ENCODE results near the gene KSR1. TPM values are rescaled to one million over a fixed set of nuclear protein-coding genes. Genes with fewer than 3 reads are reported as not detected.

KSR1 gene
- total and polyA plus RNA-seq, 10 of the 15 experiments (the other 5 are each of a cell fraction or from before 2014, with no cell fraction given): 0.97 to 66.6 (median 22.9) TPM

DNA sequence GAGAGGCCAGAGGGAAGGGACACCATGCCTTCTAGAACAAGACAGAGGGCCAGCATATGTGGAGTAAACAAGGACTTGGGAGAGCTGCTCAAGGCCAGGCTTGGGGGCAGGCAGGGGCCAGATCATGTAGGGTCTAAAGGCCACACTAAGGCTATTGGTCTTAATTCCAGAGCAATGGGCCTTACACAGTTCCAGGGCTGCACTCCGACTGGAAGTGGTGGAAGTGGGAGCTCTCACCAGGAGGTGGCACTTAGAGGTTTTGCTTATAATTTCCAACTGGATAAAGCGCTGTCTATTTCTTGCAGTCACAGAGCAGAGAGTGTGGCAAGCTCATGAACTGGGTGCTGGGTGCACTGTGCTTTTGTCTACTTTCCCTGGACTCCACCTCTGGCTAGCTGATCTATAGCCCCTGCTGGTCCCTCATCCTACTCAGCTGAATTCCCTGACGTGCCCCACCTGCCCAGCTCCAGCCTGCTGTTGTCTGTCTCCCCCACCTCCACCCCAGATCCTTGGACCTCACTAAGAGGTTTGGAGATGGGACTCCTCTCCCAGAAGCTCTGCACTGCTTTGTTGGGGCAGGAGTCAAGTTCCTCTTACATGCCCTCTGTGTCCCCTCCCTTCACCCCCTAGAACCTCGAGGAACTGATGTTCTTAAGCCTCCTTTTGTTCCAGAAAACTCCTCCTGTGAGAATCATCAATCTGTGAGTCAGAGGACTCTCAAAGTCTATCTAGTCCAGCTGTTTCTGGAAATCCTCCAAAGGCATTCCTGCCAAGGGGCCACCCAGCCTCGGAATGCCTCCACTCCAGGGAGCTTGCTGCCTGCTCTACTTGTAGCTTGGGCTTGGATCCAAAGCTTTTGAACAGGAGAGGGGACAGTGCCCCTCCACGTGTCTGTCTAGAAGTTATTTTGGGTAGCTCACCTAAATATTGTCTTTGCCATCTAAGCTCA, 48.1 kb upstream of the KSR1 start (continued):
- TF ChIP-seq, protein P1, sequence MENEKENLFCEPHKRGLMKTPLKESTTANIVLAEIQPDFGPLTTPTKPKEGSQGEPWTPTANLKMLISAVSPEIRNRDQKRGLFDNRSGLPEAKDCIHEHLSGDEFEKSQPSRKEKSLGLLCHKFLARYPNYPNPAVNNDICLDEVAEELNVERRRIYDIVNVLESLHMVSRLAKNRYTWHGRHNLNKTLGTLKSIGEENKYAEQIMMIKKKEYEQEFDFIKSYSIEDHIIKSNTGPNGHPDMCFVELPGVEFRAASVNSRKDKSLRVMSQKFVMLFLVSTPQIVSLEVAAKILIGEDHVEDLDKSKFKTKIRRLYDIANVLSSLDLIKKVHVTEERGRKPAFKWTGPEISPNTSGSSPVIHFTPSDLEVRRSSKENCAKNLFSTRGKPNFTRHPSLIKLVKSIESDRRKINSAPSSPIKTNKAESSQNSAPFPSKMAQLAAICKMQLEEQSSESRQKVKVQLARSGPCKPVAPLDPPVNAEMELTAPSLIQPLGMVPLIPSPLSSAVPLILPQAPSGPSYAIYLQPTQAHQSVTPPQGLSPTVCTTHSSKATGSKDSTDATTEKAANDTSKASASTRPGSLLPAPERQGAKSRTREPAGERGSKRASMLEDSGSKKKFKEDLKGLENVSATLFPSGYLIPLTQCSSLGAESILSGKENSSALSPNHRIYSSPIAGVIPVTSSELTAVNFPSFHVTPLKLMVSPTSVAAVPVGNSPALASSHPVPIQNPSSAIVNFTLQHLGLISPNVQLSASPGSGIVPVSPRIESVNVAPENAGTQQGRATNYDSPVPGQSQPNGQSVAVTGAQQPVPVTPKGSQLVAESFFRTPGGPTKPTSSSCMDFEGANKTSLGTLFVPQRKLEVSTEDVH (IDR thresholded peaks at IDR 0.05; ENCODE audit: low read depth, partially characterized antibody): no peak
- no peak for TF ChIP-seq ZNF622 (IDR thresholded peaks at IDR 0.05)
- TF ChIP-seq RELA (IDR thresholded peaks at IDR 0.05; ENCODE audit: borderline replicate concordance, partially characterized antibody): no peak
- no peak for TF ChIP-seq RFX5 (IDR thresholded peaks at IDR 0.05; ENCODE audit: low read depth, low read length)

DNA sequence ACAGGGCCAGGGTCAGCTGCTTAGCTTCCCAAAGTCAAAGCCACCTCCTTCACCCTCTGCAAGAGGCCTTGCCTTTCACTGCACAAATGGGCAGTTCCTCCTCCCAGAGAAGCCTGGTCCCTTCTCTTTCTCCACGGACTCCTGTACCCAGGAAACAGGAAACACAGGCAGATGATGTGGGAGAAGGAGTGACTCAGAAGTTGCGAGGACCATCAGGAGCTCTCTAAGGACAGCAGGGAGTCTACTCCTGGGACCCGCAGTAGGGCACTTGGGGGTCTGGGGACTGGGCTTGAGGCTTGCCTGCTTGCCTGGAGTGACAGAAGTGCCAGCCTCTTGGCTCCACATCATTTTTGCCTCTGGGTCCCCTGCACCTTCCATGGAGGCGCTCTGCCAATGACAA, 47.4 kb upstream of the KSR1 start:
- no peak for FAIRE-seq
- Histone ChIP-seq H3K36me3 (ENCODE audit: control insufficient read depth in 2 of 2, insufficient read depth in 2 of 2, low read length in 1 of 2) (no peaks in the 10 kb centered on the region), H3K4me1 (ENCODE audit: control insufficient read depth, insufficient read depth, low read length) (peaks cover 7% of the 10 kb centered on the region), H2AFZ (ENCODE audit: control insufficient read depth, low read depth, low read length) (no peak overlapping the region), H4K20me1 (ENCODE audit: control insufficient read depth, insufficient read depth) (no peaks in the 10 kb centered on the region), H3K4me2 (ENCODE audit: control insufficient read depth, insufficient read depth) (no peak overlapping the region), H3K9ac (ENCODE audit: control insufficient read depth, insufficient read depth, low read length) (no peak overlapping the region), H3K4me3 (no peak overlapping the region), H3K27me3 (replicated peaks in 1 of 2; ENCODE audit: control insufficient read depth in 2 of 2, insufficient read depth in 2 of 2, low read length in 1 of 2) (peaks cover 1 to 3% of the 10 kb centered on the region in 2 experiments; a peak in 1 of 4 replicates), H3K79me2 (ENCODE audit: control insufficient read depth, insufficient read depth, low read length) (no peaks in the 10 kb centered on the region), H3K27ac (ENCODE audit: control insufficient read depth, insufficient read depth) (no peak overlapping the region), H3K9me3 (replicated peaks; ENCODE audit: control insufficient read depth, insufficient read depth, low read length) (no peaks in the 10 kb centered on the region)
- no peak for DNase-seq (ENCODE audit: low read depth, low spot score)
- BruUV-seq (replicated peaks): no TSS peak
- ChIA-PET POLR2A (no interaction called here), RAD21 (ENCODE audit: unreplicated experiment) (interaction anchor here (1.3 kb wide), 1 partner anchor 189 kb away, joined by 3 read pairs; no protein-coding TSS in a partner anchor), SMC1A (ENCODE audit: uncharacterized antibody, unreplicated experiment) (interaction anchor here (1.2 to 1.8 kb wide), 5 partner anchors 10 to 227 kb away, joined by 3 to 6 read pairs (median 3); no protein-coding TSS in a partner anchor), CTCF (interaction anchor here (1.3 to 2.0 kb wide), 3 partner anchors 29 to 193 kb away, joined by 5 to 8 read pairs (median 6); no protein-coding TSS in a partner anchor)
- ATAC-seq: no peak
- WGBS (ENCODE audit: insufficient coverage, insufficient replicate concordance, low lambda C conversion rate, missing lambda C conversion rate): 43% methylated on average over 4 of the region's 4 CpGs
- in situ Hi-C loops (cut with MboI) (loop anchor here (10.0 kb wide), 1 partner anchor 64 kb away; no protein-coding TSS in a partner anchor), intact Hi-C loops (cut with micrococcal nuclease; ENCODE audit: unreplicated experiment) (no loop called here)
- TF ChIP-seq CTCF (IDR thresholded peaks at IDR 0.05 in 2 of 3, conservative IDR thresholded peaks at IDR 0.05 in 1 of 3; ENCODE audit: control insufficient read depth in 2 of 3, extremely low read depth in 1 of 3, insufficient read depth in 1 of 3, low read depth in 3 of 3, low read length in 3 of 3): no peak
- no peak for TF ChIP-seq IRF5 (IDR thresholded peaks at IDR 0.05; ENCODE audit: borderline replicate concordance)
- TF ChIP-seq RAD21 (IDR thresholded peaks at IDR 0.05; ENCODE audit: insufficient read depth, low read depth, low read length): no peak
- TF ChIP-seq ZNF384 (IDR thresholded peaks at IDR 0.05; ENCODE audit: borderline replicate concordance, low read depth, low read length): no peak
- TF ChIP-seq ZBED1 (IDR thresholded peaks at IDR 0.05; ENCODE audit: borderline replicate concordance): no peak
- no peak for TF ChIP-seq SMC3 (IDR thresholded peaks at IDR 0.05; ENCODE audit: borderline replicate concordance, low read length)

Data from GM12878 (cell line).